ENCODE results near the gene PPM1J.

The PPM1J gene

GRCh38 chr1:112759228-112759627, 44.1 kb upstream of the PPM1J start:
- Histone ChIP-seq H3K36me3 (ENCODE audit: insufficient read depth, low read length) (no peaks in the 10 kb centered on the region), H2AFZ (ENCODE audit: low read length) (no peak overlapping the region), H3K9me2 (replicated peaks; ENCODE audit: low read depth, low read length) (no peaks in the 10 kb centered on the region), H3K79me2 (ENCODE audit: insufficient read depth, low read length) (no peaks in the 10 kb centered on the region), H3K9ac (ENCODE audit: low read depth, low read length, poor library complexity, severe bottlenecking) (no peak overlapping the region), H3F3A (ENCODE audit: low read depth) (no peaks in the 10 kb centered on the region), H3K4me3 (ENCODE audit: low read length, poor library complexity, severe bottlenecking) (no peak overlapping the region), H3K9me3 (ENCODE audit: insufficient read depth, low read depth, low read length) (peaks cover 6% of the 10 kb centered on the region; the same call in 1 of the 2 replicates), H3K4me1 (ENCODE audit: insufficient read depth, low read length, poor library complexity, severe bottlenecking) (peaks cover 13% of the 10 kb centered on the region), H4K20me1 (ENCODE audit: insufficient read depth, low read length, poor library complexity, severe bottlenecking) (no peaks in the 10 kb centered on the region), H3K4me2 (ENCODE audit: low read depth, low read length, poor library complexity, severe bottlenecking) (no peak overlapping the region), H3K27me3 (ENCODE audit: insufficient read depth, low read length, poor library complexity, severe bottlenecking) (no peaks in the 10 kb centered on the region)
- TF ChIP-seq EZH2phosphoT487 (IDR thresholded peaks at IDR 0.05; ENCODE audit: borderline replicate concordance) (no peak), CTCF (conservative IDR thresholded peaks at IDR 0.05; ENCODE audit: low read length) (no peak)

- H3K9ac ChIP-seq (ENCODE audit: low read depth, low read length, poor library complexity, severe bottlenecking) = no peak overlapping the region
- H3K27me3 ChIP-seq (ENCODE audit: insufficient read depth, low read length, poor library complexity, severe bottlenecking) = no peaks in the 10 kb centered on the region
- H3K4me1 ChIP-seq (ENCODE audit: insufficient read depth, low read length, poor library complexity, severe bottlenecking) = no peaks in the 10 kb centered on the region
- H4K20me1 ChIP-seq (ENCODE audit: insufficient read depth, low read length, poor library complexity, severe bottlenecking) = no peaks in the 10 kb centered on the region
- peaks cover 6% of the 10 kb centered on the region; the same call in 1 of the 2 replicates for H3K9me3 ChIP-seq (ENCODE audit: insufficient read depth, low read depth, low read length)
- H2AFZ ChIP-seq (ENCODE audit: low read length) = no peak overlapping the region
- no peaks in the 10 kb centered on the region for H3K9me2 ChIP-seq (replicated peaks; ENCODE audit: low read depth, low read length)
- no peaks in the 10 kb centered on the region for H3F3A ChIP-seq (ENCODE audit: low read depth)
- TF ChIP-seq EZH2phosphoT487 (IDR thresholded peaks at IDR 0.05; ENCODE audit: borderline replicate concordance) (no peak), CTCF (conservative IDR thresholded peaks at IDR 0.05; ENCODE audit: low read length) (no peak)
- H3K4me2 ChIP-seq (ENCODE audit: low read depth, low read length, poor library complexity, severe bottlenecking) = no peak overlapping the region
- no peaks in the 10 kb centered on the region for H3K79me2 ChIP-seq (ENCODE audit: insufficient read depth, low read length)
- H3K36me3 ChIP-seq (ENCODE audit: insufficient read depth, low read length) = no peaks in the 10 kb centered on the region
- no peak overlapping the region for H3K4me3 ChIP-seq (ENCODE audit: low read length, poor library complexity, severe bottlenecking)
Measured at GRCh38 chr1:112754116-112754628, 39.0 kb upstream of the PPM1J start.

DNA sequence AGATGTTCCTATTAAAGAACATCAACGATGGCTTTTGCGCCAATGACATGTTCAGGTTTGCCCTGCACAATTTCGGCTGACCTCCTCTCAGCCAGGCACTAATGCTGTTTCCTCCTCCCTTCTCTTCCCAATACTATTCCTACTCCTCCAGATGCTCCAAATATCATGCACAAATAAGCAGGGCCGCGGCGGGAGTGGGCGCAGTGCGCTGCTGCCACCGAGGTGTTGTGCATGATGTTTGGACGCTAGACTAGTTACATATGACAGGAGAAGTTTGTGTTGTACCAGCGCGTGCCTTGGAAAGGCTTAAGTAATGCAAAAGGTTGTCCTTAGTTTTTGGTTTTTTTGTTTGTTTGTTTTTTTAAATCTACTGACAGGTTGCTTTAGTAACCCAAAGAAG, 33.3 kb upstream of the PPM1J start:
- Histone ChIP-seq H3K79me2 (ENCODE audit: insufficient read depth, low read length) (no peaks in the 10 kb centered on the region), H3K9ac (ENCODE audit: low read depth, low read length, poor library complexity, severe bottlenecking) (no peak overlapping the region), H2AFZ (ENCODE audit: low read length) (no peak overlapping the region), H3K4me3 (ENCODE audit: low read length, poor library complexity, severe bottlenecking) (no peak overlapping the region), H3K9me2 (replicated peaks; ENCODE audit: low read depth, low read length) (no peaks in the 10 kb centered on the region), H3K9me3 (ENCODE audit: insufficient read depth, low read depth, low read length) (no peaks in the 10 kb centered on the region), H4K20me1 (ENCODE audit: insufficient read depth, low read length, poor library complexity, severe bottlenecking) (no peaks in the 10 kb centered on the region), H3F3A (ENCODE audit: low read depth) (no peaks in the 10 kb centered on the region), H3K4me2 (ENCODE audit: low read depth, low read length, poor library complexity, severe bottlenecking) (no peak overlapping the region), H3K4me1 (ENCODE audit: insufficient read depth, low read length, poor library complexity, severe bottlenecking) (no peaks in the 10 kb centered on the region), H3K36me3 (ENCODE audit: insufficient read depth, low read length) (no peaks in the 10 kb centered on the region), H3K27me3 (ENCODE audit: insufficient read depth, low read length, poor library complexity, severe bottlenecking) (no peaks in the 10 kb centered on the region)
- TF ChIP-seq CTCF (conservative IDR thresholded peaks at IDR 0.05; ENCODE audit: low read length) = no peak
- no peak for TF ChIP-seq EZH2phosphoT487 (IDR thresholded peaks at IDR 0.05; ENCODE audit: borderline replicate concordance)

All from Loucy (cell line).